IMR-90 (cell line): ENCODE data around the gene CDC42BPG. TPM values are rescaled to one million over a fixed set of nuclear protein-coding genes. Genes with fewer than 3 reads are reported as not detected.

Source experiments
- ATAC-seq: fragments of 200-7000 bp; cut with Tn5 transposase; 2 replicates; pipeline ENCODE4 v1.9.1; 2020; ENCODE audit warnings: low read depth, mild to moderate bottlenecking, moderate library complexity
- BruUV-seq: library from RNA; stranded (reverse); fragments of 400-500 nt; replicated peaks from 2 replicates; lab custom pipeline; 2021; lab: Mats Ljungman, UMichigan
- CTCF ChIA-PET: fragments of 300-600 bp; formaldehyde crosslinking; extraction: SDS; loops from one replicate; lab custom pipeline; 2021; ENCODE audit warnings: antibody characterized with exemption; lab: Yijun Ruan, JAX
- POLR2A ChIA-PET: fragments of 300-600 bp; sonication (Branson Sonifier 250); formaldehyde crosslinking; loops from one replicate; lab custom pipeline; 2022; ENCODE audit warnings: antibody characterized with exemption; ENCODE audit not compliant: unreplicated experiment; lab: Charles Lee
- DNase-seq: peaks from one replicate; pipeline ENCODE4 v3.0.0; 2013
- H2AFZ ChIP-seq: replicated peaks from 2 replicates; pipeline ENCODE3; 2013; ENCODE audit warnings: low read length, mild to moderate bottlenecking; ENCODE audit not compliant: poor library complexity
- H2AK5ac ChIP-seq: 2 replicates; pipeline ENCODE4 v1.6.1; 2013; ENCODE audit warnings: low read depth, low read length, inconsistent platforms
- H2AK9ac ChIP-seq: replicated peaks from 2 replicates; pipeline ENCODE3; 2013; ENCODE audit warnings: mild to moderate bottlenecking, low read depth, low read length, moderate library complexity; ENCODE audit not compliant: poor library complexity
- H2BK120ac ChIP-seq: 2 replicates; pipeline ENCODE4 v1.6.1; 2013; ENCODE audit warnings: low read depth, low read length, inconsistent platforms
- H2BK15ac ChIP-seq: 3 replicates; pipeline ENCODE4 v1.6.1; 2013; ENCODE audit warnings: low read depth, low read length, inconsistent platforms
- H2BK20ac ChIP-seq: 2 replicates; pipeline ENCODE4 v1.6.1; 2013; ENCODE audit warnings: low read depth, mild to moderate bottlenecking, inconsistent platforms, low read length, moderate library complexity
- H2BK5ac ChIP-seq: 2 replicates; pipeline ENCODE4 v1.6.1; 2013; ENCODE audit warnings: mild to moderate bottlenecking, low read depth, low read length, inconsistent platforms; ENCODE audit not compliant: poor library complexity, severe bottlenecking
- H3K14ac ChIP-seq: replicated peaks from 2 replicates; pipeline ENCODE4 v1.6.1; 2013; ENCODE audit warnings: low read depth, low read length, inconsistent platforms
- H3K18ac ChIP-seq: 2 replicates; pipeline ENCODE4 v1.6.1; 2013; ENCODE audit warnings: low read depth, low read length, control low read depth
- H3K23ac ChIP-seq: 2 replicates; pipeline ENCODE4 v1.6.1; 2013; ENCODE audit warnings: low read depth, low read length, inconsistent platforms
- H3K27ac ChIP-seq: 2 replicates; pipeline ENCODE4 v1.5.1; 2013; ENCODE audit warnings: mild to moderate bottlenecking, control low read depth, low read length; ENCODE audit not compliant: insufficient read depth
- H3K27me3 ChIP-seq: 2 replicates; pipeline ENCODE4 v1.6.1; 2013; ENCODE audit warnings: low read length; ENCODE audit not compliant: control insufficient read depth, insufficient read depth
- H3K36me3 ChIP-seq: 2 replicates; pipeline ENCODE4 v1.6.1; 2013; ENCODE audit warnings: low read length, mixed read lengths; ENCODE audit not compliant: control insufficient read depth, insufficient read depth
- H3K4ac ChIP-seq: 2 replicates; pipeline ENCODE4 v1.6.1; 2013; ENCODE audit warnings: low read depth, low read length, inconsistent platforms
- H3K4me1 ChIP-seq: 2 replicates; pipeline ENCODE4 v1.6.1; 2013; ENCODE audit warnings: low read length, mixed read lengths; ENCODE audit not compliant: control insufficient read depth, insufficient read depth
- H3K4me2 ChIP-seq: 2 replicates; pipeline ENCODE4 v1.6.1; 2013; ENCODE audit warnings: low read depth, mild to moderate bottlenecking, control low read depth, low read length, moderate library complexity
- H3K4me3 ChIP-seq: 2 replicates; pipeline ENCODE4 v1.5.1; 2013; ENCODE audit warnings: low read depth, mild to moderate bottlenecking, control low read depth, low read length, moderate library complexity; ENCODE audit not compliant: insufficient read depth
- H3K56ac ChIP-seq: 2 replicates; pipeline ENCODE4 v1.6.1; 2013; ENCODE audit warnings: low read length, inconsistent platforms; ENCODE audit not compliant: insufficient read depth; ENCODE audit errors: extremely low read depth
- H3K79me1 ChIP-seq, 2 experiments: 2 replicates each; pipeline ENCODE4 v1.6.1; 2013; ENCODE audit warnings: low read length in 2 of 2, inconsistent platforms in 1 of 2, low read depth in 1 of 2
- H3K9ac ChIP-seq: 2 replicates; pipeline ENCODE4 v1.6.1; 2013; ENCODE audit warnings: low read depth, low read length, control low read depth
- H3K9me1 ChIP-seq: 2 replicates; pipeline ENCODE4 v1.6.1; 2013; ENCODE audit warnings: low read length, inconsistent platforms; ENCODE audit not compliant: insufficient read depth
- H3K9me3 ChIP-seq: 2 replicates; pipeline ENCODE4 v1.6.1; 2013; ENCODE audit warnings: low read length; ENCODE audit not compliant: control insufficient read depth, insufficient read depth
- H4K20me1 ChIP-seq: 2 replicates; pipeline ENCODE4 v1.6.1; 2013; ENCODE audit warnings: low read length, inconsistent platforms; ENCODE audit not compliant: insufficient read depth
- H4K5ac ChIP-seq: 2 replicates; pipeline ENCODE4 v1.6.1; 2013; ENCODE audit warnings: mild to moderate bottlenecking, low read depth, low read length, control low read depth
- H4K8ac ChIP-seq, 2 experiments: 2 replicates each; pipeline ENCODE4 v1.6.1; 2013; ENCODE audit warnings: low read depth in 2 of 2, low read length in 2 of 2, control low read depth in 1 of 2, inconsistent platforms in 1 of 2
- H4K91ac ChIP-seq: 2 replicates; pipeline ENCODE4 v1.6.1; 2013; ENCODE audit warnings: low read depth, low read length, inconsistent platforms; ENCODE audit not compliant: insufficient read depth
- CEBPB ChIP-seq: IDR thresholded peaks from 2 replicates; pipeline ENCODE4 v1.6.1; 2012; ENCODE audit warnings: low read depth, low read length, improper control_type of control experiment
- CTCF ChIP-seq: conservative IDR thresholded peaks from 2 replicates; pipeline ENCODE4 v1.5.1; 2012; ENCODE audit warnings: mild to moderate bottlenecking, low read depth, low read length, improper control_type of control experiment
- ELK1 ChIP-seq: fragments of 150-350 bp; IDR thresholded peaks from 2 replicates; pipeline ENCODE4 v1.6.1; 2016; ENCODE audit warnings: low read depth, mild to moderate bottlenecking, low read length, moderate library complexity, borderline replicate concordance
- FOS ChIP-seq: fragments of 150-350 bp; IDR thresholded peaks from 2 replicates; pipeline ENCODE4 v1.6.1; 2016; ENCODE audit warnings: low read depth, low read length
- MAFK ChIP-seq: IDR thresholded peaks from 2 replicates; pipeline ENCODE4 v1.6.1; 2012; ENCODE audit warnings: low read depth, low read length, improper control_type of control experiment
- MAZ ChIP-seq: IDR thresholded peaks from 2 replicates; pipeline ENCODE4 v1.6.1; 2012; ENCODE audit warnings: low read depth, mild to moderate bottlenecking, low read length, improper control_type of control experiment, moderate library complexity, borderline replicate concordance
- POLR2A ChIP-seq: IDR thresholded peaks from 2 replicates; pipeline ENCODE4 v1.6.1; 2012; ENCODE audit warnings: mild to moderate bottlenecking, low read depth, low read length
- RAD21 ChIP-seq: IDR thresholded peaks from 2 replicates; pipeline ENCODE4 v1.6.1; 2012; ENCODE audit warnings: low read length, improper control_type of control experiment
- RCOR1 ChIP-seq: IDR thresholded peaks from 2 replicates; pipeline ENCODE4 v1.6.1; 2012; ENCODE audit warnings: mild to moderate bottlenecking, low read length, improper control_type of control experiment; ENCODE audit not compliant: insufficient replicate concordance
- RFX5 ChIP-seq: IDR thresholded peaks from 2 replicates; pipeline ENCODE4 v1.8.0; 2012; ENCODE audit warnings: low read depth, mild to moderate bottlenecking, low read length, moderate library complexity
- SMC3 ChIP-seq: fragments of 150-350 bp; IDR thresholded peaks from 2 replicates; pipeline ENCODE4 v1.6.1; 2016; ENCODE audit warnings: low read depth, mild to moderate bottlenecking, antibody characterized with exemption, low read length, moderate library complexity
- USF2 ChIP-seq: fragments of 150-350 bp; IDR thresholded peaks from 2 replicates; pipeline ENCODE4 v1.6.1; 2017; ENCODE audit warnings: mild to moderate bottlenecking, antibody characterized with exemption, low read length, low read depth
- whole genome bisulfite sequencing, 2 experiments: methylation state at CpG; one replicate each; pipeline versions ENCODE4 v1.1.5 to v1.1.7; 2013; ENCODE audit warnings: missing lambda C conversion rate in 2 of 2; ENCODE audit not compliant: insufficient read length in 1 of 2; ENCODE audit errors: extremely low coverage in 2 of 2; 5-methylcytosine and 5-hydroxymethylcytosine counted together
- dilution Hi-C: fragments of 300-500 bp; cut with HindIII; formaldehyde crosslinking; loops from one replicate; pipeline ENCODE4 v1.14.3; 2018; ENCODE audit warnings: low sequenced_read_pairs; ENCODE audit not compliant: unreplicated experiment
- in situ Hi-C: fragments of 300-500 bp; cut with MboI; formaldehyde crosslinking; loops from 3 replicates; pipeline ENCODE4 v1.14.3; 2019; ENCODE audit warnings: low sequenced_read_pairs, inconsistent platforms, mixed read lengths
- intact Hi-C: fragments of 100-400 bp; cut with micrococcal nuclease; formaldehyde crosslinking; loops from 2 replicates; pipeline ENCODE4 v1.10.0; 2022
- polyA plus RNA-seq, 3 experiments: library from polyadenylated mRNA; depleted of rRNA; stranded (reverse); fragments of >200 nt; gene quantifications; 2 replicates each; pipeline ENCODE4 v1.2.3, GENCODE V29; 2012; ENCODE audit warnings: low replicate concordance in 1 of 3
- total RNA-seq: library from RNA; depleted of rRNA; stranded (reverse); fragments of >200 nt; gene quantifications from 2 replicates; pipeline ENCODE4 v1.2.3, GENCODE V29; 2012

The CDC42BPG gene
- total and polyA plus RNA-seq, 2 of the 4 experiments (the other 2 are of a cell fraction), result under 0.01 to 0.12 TPM

GRCh38 chr11:64786308-64786707 lies 58.1 kb downstream of the CDC42BPG start (continued):
- TF ChIP-seq MAFK (no peak), SMC3 (no peak), MAZ (no peak), RFX5 (no peak), FOS (no peak), POLR2A (no peak)

- H4K20me1 ChIP-seq, result no peaks in the 10 kb centered on the region
- no peak overlapping the region for H2AK9ac ChIP-seq
- dilution Hi-C loops (no loop called here), in situ Hi-C loops (no loop called here), intact Hi-C loops (no loop called here)
- H3K4me2 ChIP-seq, result no peak overlapping the region
- H3K27me3 ChIP-seq, result no peaks in the 10 kb centered on the region
- ATAC-seq (no peak), DNase-seq (no peak)
- no peak overlapping the region for H2BK20ac ChIP-seq
- no peaks in the 10 kb centered on the region for H3K4me1 ChIP-seq
- H3K79me1 ChIP-seq, result peaks cover 0 to under 1% of the 10 kb centered on the region in 2 experiments; a peak in 1 of 4 replicates
- H3K27ac ChIP-seq, result no peak overlapping the region
- no peaks in the 10 kb centered on the region for H3K9me3 ChIP-seq
- no peak overlapping the region for H2BK15ac ChIP-seq
- H3K56ac ChIP-seq, result no peak overlapping the region
- H4K91ac ChIP-seq, result no peak overlapping the region
- H3K14ac ChIP-seq, result no peak overlapping the region
- no TSS peak for BruUV-seq
- no peaks in the 10 kb centered on the region for H3K9me1 ChIP-seq
- no peak overlapping the region for H3K9ac ChIP-seq
- no peak overlapping the region for H2AFZ ChIP-seq
- no peak overlapping the region for H2BK5ac ChIP-seq
- H2AK5ac ChIP-seq, result no peak overlapping the region
- H3K23ac ChIP-seq, result no peak overlapping the region
- CTCF ChIA-PET, result no interaction called here
- no peak overlapping the region for H2BK120ac ChIP-seq
- no peak overlapping the region for H4K8ac ChIP-seq
- H3K4ac ChIP-seq, result no peak overlapping the region
- no peak overlapping the region for H3K4me3 ChIP-seq
- no peak overlapping the region for H3K18ac ChIP-seq
- POLR2A ChIA-PET, result no interaction called here
- TF ChIP-seq USF2, result no peak
- TF ChIP-seq MAFK, result no peak
- no peak for TF ChIP-seq RCOR1
- no peak for TF ChIP-seq CEBPB
- no peak for TF ChIP-seq RAD21
- TF ChIP-seq MAZ, result no peak
- TF ChIP-seq CTCF, result no peak
- no peak for TF ChIP-seq SMC3
- TF ChIP-seq ELK1, result no peak
- H4K5ac ChIP-seq, result no peak overlapping the region
- no CpG with 5 or more reads among the region's 12 CpGs for WGBS, 2 experiments
- H3K36me3 ChIP-seq, result peaks cover 11% of the 10 kb centered on the region
Observed at GRCh38 chr11:64784813-64785581, 59.5 kb downstream of the CDC42BPG start.
